GM12864 (cell line): ENCODE data around the gene MMP25.

Source experiments
- DNase-seq: peaks from one replicate; pipeline ENCODE4 v3.0.0-alpha.2; 2011; ENCODE audit warnings: low read depth
- H3K4me3 ChIP-seq: 2 replicates; pipeline ENCODE4 v1.5.1; 2011; ENCODE audit warnings: mild to moderate bottlenecking, low read depth, low read length, control low read depth
- TF ChIP-seq, protein P1 (sequence below): IDR thresholded peaks from 2 replicates; pipeline ENCODE4 v1.5.1; 2011; ENCODE audit warnings: low read depth, mild to moderate bottlenecking, moderate library complexity, low read length, control low read depth, inconsistent platforms; ENCODE audit errors: missing control alignments

Gene MMP25

DNA sequence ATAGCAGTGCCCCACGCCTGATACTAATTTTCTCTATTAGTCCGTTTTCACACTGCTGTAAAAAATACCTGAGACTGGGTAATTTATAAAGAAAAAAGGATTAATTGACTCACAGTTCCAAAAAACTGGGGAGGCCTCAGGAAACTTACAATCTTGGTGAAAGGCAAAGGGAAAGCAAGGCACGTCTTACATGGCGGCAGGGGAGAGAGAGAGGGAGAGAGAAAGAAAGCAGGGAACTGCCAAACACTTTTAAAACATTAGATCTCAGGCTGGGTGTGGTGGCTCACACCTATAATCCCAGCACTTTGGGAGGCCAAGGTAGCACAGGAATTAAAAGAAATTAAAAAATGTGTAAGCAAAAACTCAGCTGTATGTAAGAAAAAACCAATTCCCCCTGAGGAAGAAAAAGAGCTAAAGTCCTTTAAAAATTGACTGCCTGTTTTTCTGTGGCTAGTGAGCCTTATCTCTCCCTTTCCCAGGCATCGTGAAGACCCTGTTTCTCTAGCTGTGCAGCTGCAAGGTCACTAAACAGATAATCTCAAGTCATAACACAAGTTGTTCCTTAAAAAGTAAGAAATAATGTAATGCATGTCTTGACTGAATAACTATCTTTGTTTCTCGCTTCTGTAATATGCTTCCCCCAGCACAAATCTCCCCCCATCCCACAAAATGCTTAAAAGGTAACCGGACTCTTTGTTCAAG lies 38.8 kb downstream of the MMP25 start:
- TF ChIP-seq, protein P1, sequence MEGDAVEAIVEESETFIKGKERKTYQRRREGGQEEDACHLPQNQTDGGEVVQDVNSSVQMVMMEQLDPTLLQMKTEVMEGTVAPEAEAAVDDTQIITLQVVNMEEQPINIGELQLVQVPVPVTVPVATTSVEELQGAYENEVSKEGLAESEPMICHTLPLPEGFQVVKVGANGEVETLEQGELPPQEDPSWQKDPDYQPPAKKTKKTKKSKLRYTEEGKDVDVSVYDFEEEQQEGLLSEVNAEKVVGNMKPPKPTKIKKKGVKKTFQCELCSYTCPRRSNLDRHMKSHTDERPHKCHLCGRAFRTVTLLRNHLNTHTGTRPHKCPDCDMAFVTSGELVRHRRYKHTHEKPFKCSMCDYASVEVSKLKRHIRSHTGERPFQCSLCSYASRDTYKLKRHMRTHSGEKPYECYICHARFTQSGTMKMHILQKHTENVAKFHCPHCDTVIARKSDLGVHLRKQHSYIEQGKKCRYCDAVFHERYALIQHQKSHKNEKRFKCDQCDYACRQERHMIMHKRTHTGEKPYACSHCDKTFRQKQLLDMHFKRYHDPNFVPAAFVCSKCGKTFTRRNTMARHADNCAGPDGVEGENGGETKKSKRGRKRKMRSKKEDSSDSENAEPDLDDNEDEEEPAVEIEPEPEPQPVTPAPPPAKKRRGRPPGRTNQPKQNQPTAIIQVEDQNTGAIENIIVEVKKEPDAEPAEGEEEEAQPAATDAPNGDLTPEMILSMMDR, result no peak
- no peak for DNase-seq
- no peak overlapping the region for H3K4me3 ChIP-seq

DNA sequence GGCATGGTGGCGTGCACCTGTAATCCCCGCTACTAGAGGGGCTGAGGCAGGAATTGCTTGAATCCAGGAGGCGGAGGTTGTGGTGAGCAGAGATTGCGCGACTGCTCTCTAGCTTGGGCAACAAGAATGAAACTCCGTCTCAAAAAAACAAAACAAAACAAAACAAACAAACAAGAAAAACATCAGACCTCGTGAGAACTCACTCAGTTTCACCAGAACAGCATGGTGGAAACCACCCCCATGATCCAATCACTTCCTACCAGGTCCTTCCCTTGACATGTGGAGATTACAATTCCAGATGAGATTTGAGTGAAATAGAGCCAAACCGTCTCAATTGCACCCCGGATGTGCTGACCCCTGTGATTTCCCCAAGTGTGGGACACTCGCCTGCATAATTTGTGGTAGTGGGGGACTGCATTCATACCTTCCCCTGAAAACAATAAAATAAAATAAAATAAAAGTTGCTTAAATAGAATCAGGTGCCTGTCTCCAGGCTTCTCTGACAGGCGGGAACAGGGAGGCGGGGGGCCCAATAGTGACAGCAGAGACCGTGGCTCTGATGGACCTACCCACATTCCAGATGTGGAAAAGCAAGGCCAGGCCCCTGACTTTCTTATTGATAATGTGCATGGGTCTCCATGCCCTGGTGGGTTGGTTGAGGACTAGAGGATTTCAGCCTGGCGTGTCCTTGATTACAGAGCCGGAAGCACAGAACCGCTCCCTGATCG lies 39.7 kb downstream of the MMP25 start:
- TF ChIP-seq, protein P1, result no peak
- no peak for DNase-seq
- no peak overlapping the region for H3K4me3 ChIP-seq

DNA sequence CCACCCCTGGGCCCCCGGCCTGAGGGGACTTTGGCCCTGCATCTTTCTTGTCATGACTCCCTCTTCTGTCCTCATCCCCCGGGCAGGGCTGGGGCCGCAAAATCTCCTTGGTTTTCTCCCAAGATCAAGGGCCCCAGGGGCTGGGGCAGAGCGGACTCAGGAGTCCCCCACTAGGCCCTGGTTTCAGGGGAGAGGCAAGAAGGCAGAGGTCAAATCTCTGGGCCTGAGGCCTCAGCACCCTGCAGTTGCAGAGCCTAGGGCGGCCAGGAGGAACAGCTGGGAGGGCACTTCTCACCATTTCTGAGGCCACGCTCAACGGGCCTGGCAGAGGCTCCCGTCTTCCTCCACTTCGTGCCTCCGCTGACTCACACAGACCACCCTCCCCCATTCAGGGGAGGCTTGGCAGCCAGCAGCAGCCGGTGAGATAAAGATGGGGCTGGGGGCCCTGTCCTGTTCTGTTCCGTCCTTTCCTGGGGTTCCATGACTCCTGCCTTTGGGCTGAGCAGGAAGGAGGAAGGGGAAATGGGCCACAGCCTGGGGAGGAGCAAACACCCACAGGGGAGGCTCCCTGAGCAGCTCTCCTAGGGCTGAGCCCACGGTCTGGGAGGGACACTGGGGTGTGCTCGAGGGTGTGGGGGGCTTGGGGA lies 40.4 kb downstream of the MMP25 start:
- TF ChIP-seq, protein P1, result no peak
- DNase-seq, result no peak
- H3K4me3 ChIP-seq, result no peak overlapping the region

DNA sequence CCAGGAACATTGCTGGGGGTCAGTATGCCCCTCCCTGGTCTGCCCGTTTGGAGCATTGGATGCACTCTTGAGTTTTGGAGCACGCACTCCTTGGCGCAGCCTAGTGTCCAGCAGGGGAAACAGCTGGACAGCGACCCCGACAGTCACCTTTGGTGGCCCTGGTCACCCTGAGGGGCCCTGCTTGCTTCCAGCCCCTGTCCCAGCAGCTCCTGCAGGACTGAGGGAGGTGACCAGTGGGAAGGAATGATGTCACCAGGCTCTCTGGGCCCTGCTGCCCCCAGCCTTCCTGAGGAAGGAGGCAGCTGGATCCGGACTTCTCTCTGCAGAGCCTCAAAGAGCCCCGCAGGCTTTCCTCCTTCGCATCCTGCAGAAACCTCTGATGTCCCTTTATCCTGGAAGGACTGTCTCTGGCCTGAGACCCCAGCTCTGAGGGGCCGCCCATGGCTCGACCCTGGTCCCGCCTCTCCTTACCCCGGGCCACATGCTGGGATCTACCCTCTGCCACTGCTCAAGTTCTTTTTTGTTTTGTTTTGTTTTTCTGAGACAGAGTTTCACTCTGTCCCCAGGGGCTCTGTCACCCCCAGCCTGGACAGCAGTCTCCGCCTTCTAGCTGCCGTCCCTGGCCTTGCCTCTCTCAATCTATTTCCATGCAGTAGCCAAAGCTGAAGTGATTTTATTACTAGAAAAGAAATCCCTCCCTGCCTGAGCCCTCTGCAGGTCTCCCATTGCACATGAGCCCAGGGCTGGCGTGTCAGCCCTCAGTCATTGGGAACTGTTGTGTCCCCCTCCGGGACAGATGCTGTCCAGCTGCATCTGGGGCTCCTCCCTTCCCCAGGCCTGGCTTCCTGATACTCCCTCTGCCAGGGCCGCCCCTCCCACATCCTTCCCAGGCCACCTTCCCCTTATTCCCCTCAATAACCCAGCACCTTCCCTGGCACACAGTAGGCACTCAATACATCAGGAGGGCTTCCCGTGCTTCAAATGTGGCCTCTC lies 41.2 kb downstream of the MMP25 start:
- no peak for DNase-seq
- TF ChIP-seq, protein P1, result peak; percentile 32
- no peak overlapping the region for H3K4me3 ChIP-seq

DNA sequence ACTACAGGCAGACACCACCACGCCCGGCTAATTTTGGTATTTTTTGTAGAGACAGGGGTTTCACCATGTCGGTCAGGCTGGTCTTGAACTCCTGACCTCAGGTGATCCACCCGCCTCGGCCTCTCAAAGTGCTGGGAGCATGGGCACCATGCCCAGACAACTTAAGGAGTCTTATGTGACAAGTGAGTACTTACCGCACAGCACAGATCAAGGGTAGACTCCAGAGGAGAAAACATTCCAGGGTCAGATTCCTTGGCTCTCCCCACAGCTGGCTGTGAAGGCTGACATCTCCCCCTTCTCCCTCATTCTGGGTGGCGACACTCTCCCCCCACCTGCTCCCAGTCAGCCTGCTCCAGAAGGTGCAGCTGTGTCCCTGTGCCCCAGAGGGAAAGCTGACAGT lies 42.1 kb downstream of the MMP25 start:
- TF ChIP-seq, protein P1, result no peak
- DNase-seq, result no peak
- no peak overlapping the region for H3K4me3 ChIP-seq

DNA sequence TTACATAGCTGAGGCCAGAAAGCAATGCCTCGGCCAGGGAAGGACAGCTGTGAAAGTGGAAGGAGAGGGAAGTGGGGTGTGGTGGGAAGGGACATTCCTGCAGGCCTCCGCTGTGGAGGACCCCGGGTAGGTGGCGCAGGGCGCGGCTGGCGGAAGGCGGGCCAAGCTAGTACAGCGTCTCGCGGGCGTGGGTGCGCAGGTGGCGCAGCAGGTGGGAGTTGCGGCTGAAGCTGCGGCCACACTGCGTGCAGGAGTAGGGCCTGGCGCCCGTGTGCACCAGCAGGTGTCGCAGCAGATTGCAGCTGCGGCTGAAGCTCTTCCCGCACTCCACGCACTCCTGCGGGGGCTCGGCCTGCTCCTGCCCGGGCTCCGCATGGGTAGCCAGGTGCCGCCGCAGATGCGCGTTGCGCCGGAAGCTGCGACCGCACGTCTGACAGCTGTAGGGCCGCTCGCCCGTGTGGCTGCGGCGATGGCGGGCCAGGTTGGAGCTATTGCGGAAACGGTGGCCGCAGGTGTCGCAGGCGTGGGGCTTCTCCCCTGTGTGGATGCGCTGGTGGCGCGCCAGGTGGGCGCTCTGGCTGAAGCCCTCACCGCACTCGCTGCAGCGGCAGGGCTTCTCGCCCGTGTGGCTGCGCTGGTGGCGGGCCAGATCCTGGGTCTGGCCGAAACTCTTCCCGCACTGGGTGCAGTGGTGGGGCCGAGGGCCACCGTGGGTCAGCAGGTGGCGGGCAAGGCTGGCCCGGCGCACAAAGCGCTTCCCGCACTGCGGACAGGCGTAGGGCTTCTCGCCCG lies 42.8 kb downstream of the MMP25 start:
- TF ChIP-seq, protein P1, result no peak
- no peak overlapping the region for H3K4me3 ChIP-seq
- no peak for DNase-seq
